ENCODE measurements around the gene PALM3.

Gene PALM3

GRCh38 chr19:14093117-14093823 lies 31.4 kb upstream of the PALM3 start:
- Mint-ChIP-seq H3K27me3 (no peaks in the 10 kb centered on the region), H3K27ac (no peak overlapping the region), H3K4me1 (peaks cover 24% of the 10 kb centered on the region), H3K9me3 (peaks cover 8% of the 10 kb centered on the region in 2 donors), H3K4me3 (no peak overlapping the region)
- no peak for DNase-seq
- ATAC-seq = no peak

- no peaks in the 10 kb centered on the region for H3K27me3 Mint-ChIP-seq
- peaks cover 8% of the 10 kb centered on the region in 2 donors for H3K9me3 Mint-ChIP-seq
- ATAC-seq = peak; percentile 34
- H3K4me3 Mint-ChIP-seq = peak overlapping the region; percentile 97 to 99
- DNase-seq = peak in 1 of 2 donors; percentile 72
- H3K4me1 Mint-ChIP-seq = peaks cover 28% of the 10 kb centered on the region
- peak overlapping the region; percentile 97 to 98 for H3K27ac Mint-ChIP-seq
Measured at GRCh38 chr19:14091813-14092462, 30.1 kb upstream of the PALM3 start.

- H3K27me3 Mint-ChIP-seq = no peaks in the 10 kb centered on the region
- peak overlapping the region; percentile 97 to 99 for H3K4me3 Mint-ChIP-seq
- H3K9me3 Mint-ChIP-seq = peaks cover 8% of the 10 kb centered on the region in 2 donors
- ATAC-seq (peak; percentile 80), DNase-seq (peak; percentile 80 to 81)
- H3K4me1 Mint-ChIP-seq = peaks cover 28% of the 10 kb centered on the region
- H3K27ac Mint-ChIP-seq = peak overlapping the region; percentile 97 to 98
Measured at GRCh38 chr19:14091081-14091812, 29.4 kb upstream of the PALM3 start.

GRCh38 chr19:14090509-14091080 lies 28.7 kb upstream of the PALM3 start, which contains the start of gene SAMD1:
SAMD1 (minus strand) TSS chr19:14090751.
- Mint-ChIP-seq H3K4me3 (peak within 1 kb of the TSS; percentile 97 to 99), H3K27me3 (no peaks in the 10 kb centered on the region), H3K27ac (peak within 1 kb of the TSS; percentile 97 to 98), H3K4me1 (peaks cover 28% of the 10 kb centered on the region), H3K9me3 (peaks cover 8% of the 10 kb centered on the region in 2 donors)
- ATAC-seq (peak; percentile 64), DNase-seq (peak in 1 of 2 donors; percentile 78)

- Mint-ChIP-seq H3K27ac (no peak overlapping the region), H3K4me1 (peaks cover 28% of the 10 kb centered on the region), H3K9me3 (peaks cover 8% of the 10 kb centered on the region in 2 donors), H3K4me3 (peak overlapping the region; percentile 78 to 99), H3K27me3 (no peaks in the 10 kb centered on the region)
- ATAC-seq (peak; percentile 25), DNase-seq (peak; percentile 59 to 66)
Measured at GRCh38 chr19:14089662-14090508, 28.0 kb upstream of the PALM3 start.

- H3K4me3 Mint-ChIP-seq = peak overlapping the region; percentile 62 to 73
Measured at GRCh38 chr19:14089412-14089661, 27.5 kb upstream of the PALM3 start.

GRCh38 chr19:14088634-14089411 lies 26.9 kb upstream of the PALM3 start:
- no peak for ATAC-seq
- H3K4me1 Mint-ChIP-seq = peaks cover 28% of the 10 kb centered on the region
- no peak for DNase-seq

More at GRCh38 chr19:14089412-14089661, 27.5 kb upstream of the PALM3 start:
- Mint-ChIP-seq H3K27me3 (no peaks in the 10 kb centered on the region), H3K9me3 (peaks cover 8% of the 10 kb centered on the region in 2 donors), H3K4me1 (peaks cover 28% of the 10 kb centered on the region), H3K27ac (peak overlapping the region in 1 of 2 donors; percentile 71)
- ATAC-seq (no peak), DNase-seq (no peak)

GRCh38 chr19:14086098-14086497 lies 24.2 kb upstream of the PALM3 start:
- Mint-ChIP-seq H3K27ac (no peak overlapping the region), H3K4me1 (peaks cover 29% of the 10 kb centered on the region), H3K27me3 (no peaks in the 10 kb centered on the region), H3K4me3 (no peak overlapping the region), H3K9me3 (no peaks in the 10 kb centered on the region)
- DNase-seq (no peak), ATAC-seq (no peak)

More at GRCh38 chr19:14088634-14089411, 26.9 kb upstream of the PALM3 start:
- Mint-ChIP-seq H3K9me3 (peaks cover 8% of the 10 kb centered on the region in 2 donors), H3K27me3 (no peaks in the 10 kb centered on the region), H3K4me3 (peak overlapping the region; percentile 62 to 73), H3K27ac (peak overlapping the region in 1 of 2 donors; percentile 71)

- peaks cover 30% of the 10 kb centered on the region for H3K4me1 Mint-ChIP-seq
- no peaks in the 10 kb centered on the region for H3K9me3 Mint-ChIP-seq
- no peak for ATAC-seq
- no peaks in the 10 kb centered on the region for H3K27me3 Mint-ChIP-seq
- no peak within 1 kb of the TSS for H3K4me3 Mint-ChIP-seq
- no peak for DNase-seq
- H3K27ac Mint-ChIP-seq = no peak within 1 kb of the TSS
Measured at GRCh38 chr19:14085309-14085995, 23.6 kb upstream of the PALM3 start, which contains the start of gene C19orf67. C19orf67 (minus strand) TSS chr19:14085783; CDS start chr19:14085627, 156 bp downstream.

GRCh38 chr19:14082675-14082960 lies 20.7 kb upstream of the PALM3 start:
- Mint-ChIP-seq H3K4me3 (peak overlapping the region; percentile 85 to 97), H3K27ac (peak overlapping the region; percentile 57 to 83), H3K27me3 (no peaks in the 10 kb centered on the region), H3K4me1 (peaks cover 20% of the 10 kb centered on the region), H3K9me3 (no peaks in the 10 kb centered on the region)
- no peak for DNase-seq
- ATAC-seq = no peak

- Mint-ChIP-seq H3K4me3 (peak overlapping the region; percentile 85 to 97), H3K27ac (peak overlapping the region; percentile 93 to 98), H3K4me1 (peaks cover 20% of the 10 kb centered on the region), H3K27me3 (no peaks in the 10 kb centered on the region), H3K9me3 (no peaks in the 10 kb centered on the region)
- DNase-seq = peak; percentile 34 to 62
- peak; percentile 52 for ATAC-seq
Measured at GRCh38 chr19:14081797-14082674, 20.2 kb upstream of the PALM3 start.

GRCh38 chr19:14080887-14081796 lies 19.3 kb upstream of the PALM3 start:
- Mint-ChIP-seq H3K27me3 (no peaks in the 10 kb centered on the region), H3K27ac (peak overlapping the region; percentile 97 to 98), H3K9me3 (no peaks in the 10 kb centered on the region), H3K4me1 (peaks cover 20% of the 10 kb centered on the region), H3K4me3 (peak overlapping the region; percentile 85 to 97)
- peak; percentile 98 to 99 for DNase-seq
- ATAC-seq = peak; percentile 93

All from stimulated activated naive CD8-positive, alpha-beta T cell treated with anti-CD3 and anti-CD28 coated beads, Interleukin-15, amount 100 ng/mL, for 72 hours (primary cell).